Measurements from ENCODE around the gene MCEE. TPM values are rescaled to one million over a fixed set of nuclear protein-coding genes. Genes with fewer than 3 reads are reported as not detected.
"Not testable (repeated sequence)": the region's sequence is repeated elsewhere in the genome, so short reads cannot be mapped to it uniquely, and the experiment has no call there.

MCEE gene
- total RNA-seq, result 19.5 TPM
- long read RNA-seq, partial matches to known transcripts, result 0 of 6 reads
- long read RNA-seq, other reads (novel, unspliced or antisense), result 4 of 6 reads

- peaks cover 20% of the 10 kb centered on the region for H3K4me1 ChIP-seq
- intact Hi-C loops (cut with DNase I), result no loop called here
These were observed at the start of gene MCEE, which contains the start of gene MPHOSPH10 for GRCh38 chr2:71130152-71130904. Gene MCEE, minus strand, starts transcription at chr2:71130229. Its CDS starts 10 bp downstream, at chr2:71130219. Gene MPHOSPH10, plus strand, starts transcription at chr2:71130634. Its CDS starts 32 bp downstream, at chr2:71130666.

DNA sequence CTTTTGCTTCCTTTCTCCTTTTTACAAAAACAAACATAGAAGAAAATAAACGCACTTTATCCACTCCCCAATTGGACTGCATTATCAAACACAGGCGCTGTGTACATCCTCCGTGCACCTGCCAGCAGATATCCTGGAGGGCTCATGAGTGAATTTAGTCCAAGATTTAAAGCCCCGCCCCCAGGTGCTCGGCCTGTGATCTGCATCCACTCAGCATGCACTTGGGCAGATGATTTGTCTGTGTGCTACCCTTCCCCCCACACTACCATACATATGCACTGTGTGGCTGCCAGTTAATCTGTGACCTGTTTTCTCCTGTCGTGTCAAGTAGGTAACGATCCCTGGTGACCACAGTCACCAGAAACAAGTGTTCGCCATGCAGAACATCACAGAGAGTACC lies 48.8 kb upstream of the MCEE start:
- ATAC-seq; DNase-seq; intact Hi-C loops (cut with DNase I): not testable (repeated sequence)

More at GRCh38 chr2:71130152-71130904, at the start of gene MCEE, which contains the start of gene MPHOSPH10:
- H3K4me3 ChIP-seq, result peak within 1 kb of the TSS; percentile 86
- DNase-seq, result peak; percentile 95
- no peak for TF ChIP-seq CTCF (IDR thresholded peaks at IDR 0.05)
- peak; percentile 98 for ATAC-seq
- no peaks in the 10 kb centered on the region for H3K27me3 ChIP-seq
- H3K36me3 ChIP-seq, result peaks cover 22% of the 10 kb centered on the region
- H3K27ac ChIP-seq, result peak within 1 kb of the TSS; percentile 95
- no peaks in the 10 kb centered on the region for H3K9me3 ChIP-seq

GRCh38 chr2:71174207-71174606 lies 44.2 kb upstream of the MCEE start:
- TF ChIP-seq CTCF (IDR thresholded peaks at IDR 0.05), result no peak
- Histone ChIP-seq H3K9me3 (no peaks in the 10 kb centered on the region), H3K27me3 (no peaks in the 10 kb centered on the region), H3K27ac (no peak overlapping the region), H3K4me1 (no peaks in the 10 kb centered on the region), H3K4me3 (no peak overlapping the region), H3K36me3 (no peaks in the 10 kb centered on the region)
- no peak for ATAC-seq
- DNase-seq, result no peak
- intact Hi-C loops (cut with DNase I), result no loop called here

More for the DNA sequence above, 48.8 kb upstream of the MCEE start:
- not testable (repeated sequence) for H3K27me3 ChIP-seq, H3K27ac ChIP-seq, H3K36me3 ChIP-seq, H3K4me3 ChIP-seq, H3K4me1 ChIP-seq, H3K9me3 ChIP-seq

DNA sequence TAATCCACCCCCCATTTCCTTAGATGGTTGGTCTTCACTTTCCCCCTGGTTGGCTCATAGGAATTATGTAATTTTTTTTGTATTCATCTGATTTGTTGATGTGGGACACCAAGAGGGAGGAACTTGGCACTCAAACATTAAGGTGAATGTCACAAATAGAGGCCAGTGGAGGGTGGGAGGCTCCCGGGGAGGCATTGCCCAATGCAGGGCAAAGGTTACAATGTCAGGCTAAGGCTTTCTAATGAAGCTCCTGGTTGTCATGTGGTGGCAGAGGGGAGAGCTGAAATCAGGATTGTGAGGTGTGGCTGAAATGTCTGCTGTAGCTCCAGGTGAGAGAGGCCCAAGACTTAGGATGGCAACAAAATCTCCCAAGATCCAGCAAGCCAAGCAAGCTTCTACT lies 43.1 kb upstream of the MCEE start:
- no peak overlapping the region for H3K27ac ChIP-seq
- H3K27me3 ChIP-seq, result no peaks in the 10 kb centered on the region
- intact Hi-C loops (cut with DNase I), result no loop called here
- ATAC-seq (no peak), DNase-seq (no peak)
- no peak overlapping the region for H3K4me3 ChIP-seq
- H3K9me3 ChIP-seq, result no peaks in the 10 kb centered on the region
- no peaks in the 10 kb centered on the region for H3K4me1 ChIP-seq
- no peaks in the 10 kb centered on the region for H3K36me3 ChIP-seq
- no peak for TF ChIP-seq CTCF (IDR thresholded peaks at IDR 0.05)

GRCh38 chr2:71166812-71167211 lies 36.8 kb upstream of the MCEE start:
- no peaks in the 10 kb centered on the region for H3K36me3 ChIP-seq
- ATAC-seq, result no peak
- H3K4me3 ChIP-seq, result no peak overlapping the region
- intact Hi-C loops (cut with DNase I), result no loop called here
- H3K27me3 ChIP-seq, result no peaks in the 10 kb centered on the region
- no peaks in the 10 kb centered on the region for H3K4me1 ChIP-seq
- H3K27ac ChIP-seq, result no peak overlapping the region
- no peaks in the 10 kb centered on the region for H3K9me3 ChIP-seq
- no peak for DNase-seq
- no peak for TF ChIP-seq CTCF (IDR thresholded peaks at IDR 0.05)

DNA sequence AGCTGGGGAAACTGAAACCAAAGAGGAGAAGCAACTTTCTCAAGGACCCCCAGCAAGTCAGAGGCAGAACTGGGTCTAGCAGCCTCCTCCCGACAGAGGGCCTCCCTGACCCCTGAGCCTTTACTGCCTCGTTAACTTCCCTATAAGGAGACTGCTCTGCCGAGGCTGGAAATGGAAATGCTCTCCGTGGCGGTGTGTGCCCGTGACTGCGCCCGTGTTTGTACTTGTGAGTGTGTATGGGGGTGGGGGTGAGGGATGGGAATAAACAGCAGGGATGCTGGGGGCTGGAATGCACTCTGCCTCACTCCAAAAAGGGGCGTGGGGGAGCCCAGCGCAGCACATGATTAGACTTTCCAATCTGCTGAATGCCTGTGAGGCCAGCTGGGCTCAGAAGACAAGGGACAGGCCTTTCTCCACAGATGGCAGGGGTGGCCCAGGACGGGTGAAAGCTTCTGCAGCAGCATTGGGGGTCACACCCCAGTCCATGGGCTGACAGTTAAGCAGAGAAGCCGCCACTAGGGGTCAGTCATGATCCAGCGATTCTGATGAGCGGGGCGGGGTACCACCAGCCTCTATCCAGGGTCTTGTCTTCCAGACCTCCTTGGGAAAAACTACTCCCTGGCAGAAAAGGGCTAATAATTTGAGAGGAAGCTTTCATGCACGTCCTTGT lies 27.2 kb upstream of the MCEE start:
- Histone ChIP-seq H3K4me1 (no peaks in the 10 kb centered on the region), H3K27me3 (no peaks in the 10 kb centered on the region), H3K27ac (no peak overlapping the region), H3K36me3 (no peaks in the 10 kb centered on the region), H3K4me3 (no peak overlapping the region), H3K9me3 (no peaks in the 10 kb centered on the region)
- DNase-seq, result no peak
- TF ChIP-seq CTCF (IDR thresholded peaks at IDR 0.05), result peak; percentile 62
- intact Hi-C loops (cut with DNase I), result no loop called here
- ATAC-seq, result peak; percentile 83

All from upper lobe of right lung (tissue), 1 donor.